HEK293 (cell line): ENCODE results near the gene LEMD1.

ENCODE experiments used
- CTCF ChIA-PET: fragments of 350-600 bp; formaldehyde crosslinking; extraction: SDS; loops from one replicate; lab custom pipeline; 2021; ENCODE audit warnings: antibody characterized with exemption; lab: Yijun Ruan, JAX
- POLR2A ChIA-PET: fragments of 300-600 bp; formaldehyde crosslinking; extraction: SDS; loops from one replicate; lab custom pipeline; 2020; ENCODE audit warnings: antibody characterized with exemption, inconsistent platforms; lab: Yijun Ruan, JAX
- H3K27ac ChIP-seq: fragments of 200-500 bp; sonication (Bioruptor generic); 2 replicates; pipeline ENCODE4 v1.5.1; 2014; ENCODE audit warnings: low read depth, low read length, control low read depth, inconsistent platforms; ENCODE audit errors: extremely low read depth
- H3K36me3 ChIP-seq, 2 experiments: fragments of 200-500 bp in 1 of 2; sonication (Bioruptor generic) in 1 of 2; 1 replicate in 1 of 2; 2 replicates in 1 of 2; pipeline ENCODE4 v1.5.1; 2014 to 2017; ENCODE audit warnings: inconsistent platforms in 2 of 2, low read length in 2 of 2; ENCODE audit not compliant: control insufficient read depth in 2 of 2, insufficient read depth in 1 of 2
- H3K4me1 ChIP-seq: fragments of 200-500 bp; sonication (Bioruptor generic); 2 replicates; pipeline ENCODE4 v1.5.1; 2014; ENCODE audit warnings: mild to moderate bottlenecking, low read length, inconsistent platforms; ENCODE audit not compliant: control insufficient read depth, insufficient read depth
- H3K4me3 ChIP-seq: 2 replicates; pipeline ENCODE4 v1.5.1; 2011; ENCODE audit warnings: low read depth, mild to moderate bottlenecking, control low read depth, low read length, moderate library complexity
- H3K9me3 ChIP-seq: fragments of 200-500 bp; sonication (Bioruptor generic); 2 replicates; pipeline ENCODE4 v1.5.1; 2014; ENCODE audit warnings: low read depth, low read length, inconsistent platforms; ENCODE audit not compliant: control insufficient read depth, insufficient read depth
- GFI1B ChIP-seq: fragments of 450-650 bp; formaldehyde crosslinking; IDR thresholded peaks from 2 replicates; pipeline ENCODE4 v1.5.1; 2016; ENCODE audit warnings: missing biosample characterization, missing genetic modification characterization
- PRDM1 ChIP-seq: fragments of 450-650 bp; formaldehyde crosslinking; IDR thresholded peaks from 2 replicates; pipeline ENCODE4; 2016; ENCODE audit warnings: missing biosample characterization, missing genetic modification characterization
- RBAK ChIP-seq: fragments of 450-650 bp; formaldehyde crosslinking; IDR thresholded peaks from 2 replicates; pipeline ENCODE4 v1.5.1; 2016; ENCODE audit warnings: missing biosample characterization, missing genetic modification characterization
- WT1 ChIP-seq: fragments of 450-650 bp; formaldehyde crosslinking; IDR thresholded peaks from 2 replicates; pipeline ENCODE4 v1.5.1; 2016; ENCODE audit warnings: missing biosample characterization, missing genetic modification characterization
- ZNF146 ChIP-seq: fragments of 450-650 bp; formaldehyde crosslinking; IDR thresholded peaks from 2 replicates; pipeline ENCODE4 v1.5.1; 2016; ENCODE audit warnings: missing biosample characterization, missing genetic modification characterization
- ZNF148 ChIP-seq: fragments of 450-650 bp; formaldehyde crosslinking; IDR thresholded peaks from 2 replicates; pipeline ENCODE4 v1.5.0; 2017; ENCODE audit warnings: missing biosample characterization, missing genetic modification characterization, borderline replicate concordance
- ZNF155 ChIP-seq: fragments of 450-650 bp; formaldehyde crosslinking; IDR thresholded peaks from 2 replicates; pipeline ENCODE4 v1.5.1; 2016; ENCODE audit warnings: missing biosample characterization, missing genetic modification characterization
- ZNF169 ChIP-seq: fragments of 450-650 bp; formaldehyde crosslinking; IDR thresholded peaks from 2 replicates; pipeline ENCODE4 v1.5.1; 2016; ENCODE audit warnings: missing biosample characterization, missing genetic modification characterization
- ZNF175 ChIP-seq: fragments of 450-650 bp; formaldehyde crosslinking; IDR thresholded peaks from 2 replicates; pipeline ENCODE4 v1.5.1; 2016; ENCODE audit warnings: missing biosample characterization, missing genetic modification characterization
- ZNF426 ChIP-seq: fragments of 450-650 bp; formaldehyde crosslinking; IDR thresholded peaks from 2 replicates; pipeline ENCODE4 v1.5.1; 2017; ENCODE audit warnings: missing biosample characterization, missing genetic modification characterization, mild to moderate bottlenecking, inconsistent platforms, moderate library complexity
- ZNF544 ChIP-seq: fragments of 450-650 bp; formaldehyde crosslinking; IDR thresholded peaks from 2 replicates; pipeline ENCODE4 v1.5.0; 2017; ENCODE audit warnings: missing biosample characterization, missing genetic modification characterization
- ZNF555 ChIP-seq: fragments of 450-650 bp; formaldehyde crosslinking; conservative IDR thresholded peaks from 2 replicates; pipeline ENCODE4 v1.5.1; 2017; ENCODE audit warnings: missing biosample characterization, mild to moderate bottlenecking, missing genetic modification characterization, inconsistent platforms
- ZNF600 ChIP-seq: fragments of 450-650 bp; formaldehyde crosslinking; IDR thresholded peaks from 2 replicates; pipeline ENCODE4 v1.5.1; 2016; ENCODE audit warnings: missing biosample characterization, missing genetic modification characterization
- ZNF610 ChIP-seq: fragments of 450-650 bp; formaldehyde crosslinking; IDR thresholded peaks from 2 replicates; pipeline ENCODE4 v1.5.1; 2016; ENCODE audit warnings: missing biosample characterization, missing genetic modification characterization, borderline replicate concordance
- ZNF658 ChIP-seq: fragments of 450-650 bp; formaldehyde crosslinking; IDR thresholded peaks from 2 replicates; pipeline ENCODE4; 2016; ENCODE audit warnings: missing biosample characterization, missing genetic modification characterization
- ZNF701 ChIP-seq: fragments of 450-650 bp; formaldehyde crosslinking; IDR thresholded peaks from 2 replicates; pipeline ENCODE4 v1.5.1; 2016; ENCODE audit warnings: missing biosample characterization, missing genetic modification characterization
- ZNF791 ChIP-seq: fragments of 450-650 bp; formaldehyde crosslinking; IDR thresholded peaks from 2 replicates; pipeline ENCODE4 v1.5.1; 2016; ENCODE audit warnings: missing biosample characterization, missing genetic modification characterization
- ZNF837 ChIP-seq: fragments of 450-650 bp; formaldehyde crosslinking; IDR thresholded peaks from 2 replicates; pipeline ENCODE4 v1.5.1; 2016; ENCODE audit warnings: missing biosample characterization, missing genetic modification characterization
- TF ChIP-seq, protein P1 (sequence below): fragments of 450-650 bp; formaldehyde crosslinking; IDR thresholded peaks from 2 replicates; pipeline ENCODE4; 2016; ENCODE audit warnings: missing biosample characterization, missing genetic modification characterization
- TF ChIP-seq, protein P2 (sequence below): fragments of 450-650 bp; formaldehyde crosslinking; IDR thresholded peaks from 2 replicates; pipeline ENCODE4 v1.5.1; 2017; ENCODE audit warnings: missing biosample characterization, mild to moderate bottlenecking, missing genetic modification characterization, moderate library complexity
- TF ChIP-seq, protein P3 (sequence below): fragments of 450-650 bp; formaldehyde crosslinking; IDR thresholded peaks from 2 replicates; pipeline ENCODE4 v1.5.1; 2016; ENCODE audit warnings: missing biosample characterization, missing genetic modification characterization

Gene LEMD1

GRCh38 chr1:205455581-205456382 lies 33.9 kb upstream of the LEMD1 start, which contains the start of gene BLACAT1:
TSS of gene BLACAT1 (minus strand) at chr1:205456045.
- Histone ChIP-seq H3K4me1 (no peaks in the 10 kb centered on the region; the same call in 1 of the 2 replicates), H3K27ac (no peak within 1 kb of the TSS), H3K9me3 (no peaks in the 10 kb centered on the region), H3K4me3 (peak within 1 kb of the TSS; percentile 34; the same call in 1 of the 2 replicates), H3K36me3 (no peaks in the 10 kb centered on the region)
- TF ChIP-seq ZNF155 (tag by site-specific recombination) = no peak
- TF ChIP-seq ZNF169 (tag by site-specific recombination) = no peak
- TF ChIP-seq ZNF701 (tag by site-specific recombination) = no peak
- no peak for TF ChIP-seq ZNF837
- TF ChIP-seq, protein P1, sequence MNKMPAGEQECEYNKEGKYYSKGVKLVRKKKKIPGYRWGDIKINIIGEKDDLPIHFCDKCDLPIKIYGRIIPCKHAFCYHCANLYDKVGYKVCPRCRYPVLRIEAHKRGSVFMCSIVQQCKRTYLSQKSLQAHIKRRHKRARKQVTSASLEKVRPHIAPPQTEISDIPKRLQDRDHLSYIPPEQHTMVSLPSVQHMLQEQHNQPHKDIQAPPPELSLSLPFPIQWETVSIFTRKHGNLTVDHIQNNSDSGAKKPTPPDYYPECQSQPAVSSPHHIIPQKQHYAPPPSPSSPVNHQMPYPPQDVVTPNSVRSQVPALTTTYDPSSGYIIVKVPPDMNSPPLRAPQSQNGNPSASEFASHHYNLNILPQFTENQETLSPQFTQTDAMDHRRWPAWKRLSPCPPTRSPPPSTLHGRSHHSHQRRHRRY (tag by site-specific recombination) = no peak
- TF ChIP-seq ZNF555 (tag by site-specific recombination) = no peak
- TF ChIP-seq WT1 (tag by site-specific recombination) = no peak
- no peak for TF ChIP-seq ZNF175
- TF ChIP-seq ZNF791 (tag by site-specific recombination) = no peak
- no peak for TF ChIP-seq ZNF426 (tag by site-specific recombination)
- no peak for TF ChIP-seq ZNF544
- no peak for TF ChIP-seq GFI1B (tag by site-specific recombination)
- no peak for TF ChIP-seq ZNF658 (tag by site-specific recombination)
- TF ChIP-seq PRDM1 (tag by site-specific recombination) = no peak
- TF ChIP-seq ZNF146 (tag by site-specific recombination) = no peak
- no peak for TF ChIP-seq ZNF610 (tag by site-specific recombination)
- TF ChIP-seq, protein P2, sequence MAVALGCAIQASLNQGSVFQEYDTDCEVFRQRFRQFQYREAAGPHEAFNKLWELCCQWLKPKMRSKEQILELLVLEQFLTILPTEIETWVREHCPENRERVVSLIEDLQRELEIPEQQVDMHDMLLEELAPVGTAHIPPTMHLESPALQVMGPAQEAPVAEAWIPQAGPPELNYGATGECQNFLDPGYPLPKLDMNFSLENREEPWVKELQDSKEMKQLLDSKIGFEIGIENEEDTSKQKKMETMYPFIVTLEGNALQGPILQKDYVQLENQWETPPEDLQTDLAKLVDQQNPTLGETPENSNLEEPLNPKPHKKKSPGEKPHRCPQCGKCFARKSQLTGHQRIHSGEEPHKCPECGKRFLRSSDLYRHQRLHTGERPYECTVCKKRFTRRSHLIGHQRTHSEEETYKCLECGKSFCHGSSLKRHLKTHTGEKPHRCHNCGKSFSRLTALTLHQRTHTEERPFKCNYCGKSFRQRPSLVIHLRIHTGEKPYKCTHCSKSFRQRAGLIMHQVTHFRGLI (tag by site-specific recombination) = no peak
- ChIA-PET CTCF (interaction anchor here (0.7 to 3.7 kb wide), 5 partner anchors 20 to 68 kb away, joined by 3 to 24 read pairs (median 3); no protein-coding TSS in a partner anchor), POLR2A (no interaction called here)

DNA sequence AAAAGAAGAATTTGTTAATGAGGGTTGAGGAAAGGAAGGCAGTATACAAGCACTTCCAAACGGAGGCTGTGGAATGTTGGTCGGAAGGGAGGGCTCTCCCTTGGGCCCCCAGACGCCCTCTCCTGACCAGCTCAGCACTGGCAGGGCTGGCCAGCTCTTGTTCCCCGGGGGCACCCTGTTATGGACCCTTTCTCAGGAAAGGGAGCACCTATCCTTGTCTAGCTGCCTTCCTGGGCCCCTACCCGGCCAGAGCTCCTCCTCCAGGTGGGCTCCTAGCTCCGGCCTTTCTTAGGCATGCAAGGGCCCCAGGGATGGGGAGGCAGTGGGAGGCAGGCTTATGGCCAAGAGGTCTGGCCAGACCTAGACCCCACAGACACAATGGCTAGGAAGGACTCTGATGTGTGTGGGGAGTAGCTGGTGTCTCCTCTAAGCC lies 33.1 kb upstream of the LEMD1 start:
- no peaks in the 10 kb centered on the region; the same call in 1 of the 2 replicates for H3K4me1 ChIP-seq
- no peak overlapping the region for H3K4me3 ChIP-seq
- H3K9me3 ChIP-seq = no peaks in the 10 kb centered on the region
- H3K36me3 ChIP-seq = no peaks in the 10 kb centered on the region
- no peak overlapping the region for H3K27ac ChIP-seq
- ChIA-PET POLR2A (no interaction called here), CTCF (interaction anchor here (0.9 to 1.8 kb wide), 3 partner anchors 13 to 31 kb away, joined by 3 to 8 read pairs (median 7); no protein-coding TSS in a partner anchor)
- TF ChIP-seq ZNF148 (tag by site-specific recombination) (no peak), ZNF600 (tag by site-specific recombination) (0 out of 2 replicates have a peak, but pooled peaks have one; percentile 41), RBAK (tag by site-specific recombination) (no peak)
- TF ChIP-seq, protein P3, sequence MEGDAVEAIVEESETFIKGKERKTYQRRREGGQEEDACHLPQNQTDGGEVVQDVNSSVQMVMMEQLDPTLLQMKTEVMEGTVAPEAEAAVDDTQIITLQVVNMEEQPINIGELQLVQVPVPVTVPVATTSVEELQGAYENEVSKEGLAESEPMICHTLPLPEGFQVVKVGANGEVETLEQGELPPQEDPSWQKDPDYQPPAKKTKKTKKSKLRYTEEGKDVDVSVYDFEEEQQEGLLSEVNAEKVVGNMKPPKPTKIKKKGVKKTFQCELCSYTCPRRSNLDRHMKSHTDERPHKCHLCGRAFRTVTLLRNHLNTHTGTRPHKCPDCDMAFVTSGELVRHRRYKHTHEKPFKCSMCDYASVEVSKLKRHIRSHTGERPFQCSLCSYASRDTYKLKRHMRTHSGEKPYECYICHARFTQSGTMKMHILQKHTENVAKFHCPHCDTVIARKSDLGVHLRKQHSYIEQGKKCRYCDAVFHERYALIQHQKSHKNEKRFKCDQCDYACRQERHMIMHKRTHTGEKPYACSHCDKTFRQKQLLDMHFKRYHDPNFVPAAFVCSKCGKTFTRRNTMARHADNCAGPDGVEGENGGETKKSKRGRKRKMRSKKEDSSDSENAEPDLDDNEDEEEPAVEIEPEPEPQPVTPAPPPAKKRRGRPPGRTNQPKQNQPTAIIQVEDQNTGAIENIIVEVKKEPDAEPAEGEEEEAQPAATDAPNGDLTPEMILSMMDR (tag by site-specific recombination) = peak; percentile 36; the same call in 1 of the 2 replicates
